Left cardiac atrium (tissue), 4 donors: ENCODE results near the gene CHST6. TPM values are rescaled to one million over a fixed set of nuclear protein-coding genes. Genes with fewer than 3 reads are reported as not detected.
"Not testable (repeated sequence)": the region's sequence is repeated elsewhere in the genome, so short reads cannot be mapped to it uniquely, and the experiment has no call there.

Experiments
- ATAC-seq, 2 donors: fragments of 200-7000 bp; cut with Tn5 transposase; one replicate each; pipeline ENCODE4 v1.9.1; 2020; ENCODE audit warnings: mild to moderate bottlenecking in 2 of 2, moderate library complexity in 2 of 2
- DNase-seq: peaks from one replicate; pipeline ENCODE4 v3.0.0-alpha.2; 2020
- intact Hi-C, 2 donors: fragments of 100-400 bp; cut with DNase I; formaldehyde crosslinking; loops; one replicate each; pipeline versions ENCODE4 v1.14.1 to v1.15.1; 2022 to 2023
- total RNA-seq, 2 donors: library from RNA; stranded (reverse); fragmentation: NEBNext Ultra II Directional; extraction: Animal tissue kit (Norgen Biotek cat#: 25700); gene quantifications; one replicate each; pipeline ENCODE4 v1.2.1, GENCODE V29; 2021
- donor health status: DM: no; HTN: yes; CAD: no.
- donor health status: DM: no; HTN: yes; CAD: no; lungs with severe emphysema.
- donor health status: DM: yes; HTN: yes; CAD: no.
- donor health status: Dilated cardiomyopathy.

Gene CHST6
- total RNA-seq, 2 donors from 2014 or later, result 4.4 to 4.6 TPM

GRCh38 chr16:75479421-75479990 lies 15.7 kb downstream of the CHST6 start:
- no peak for DNase-seq
- intact Hi-C loops, result loop anchor here (10.0 kb wide), 2 partner anchors 65 to 285 kb away; no protein-coding TSS in a partner anchor
- no peak for ATAC-seq

- intact Hi-C loops, result loop anchor here (10.0 kb wide), 2 partner anchors 66 to 286 kb away; no protein-coding TSS in a partner anchor
- ATAC-seq (no peak), DNase-seq (no peak)
These were observed 16.5 kb downstream of the CHST6 start for GRCh38 chr16:75478480-75479345.

- intact Hi-C loops, result loop anchor here (10.0 kb wide), 2 partner anchors 67 to 287 kb away; no protein-coding TSS in a partner anchor
- no peak for ATAC-seq
- DNase-seq, result no peak
These were observed 17.4 kb downstream of the CHST6 start for GRCh38 chr16:75477680-75478473.

GRCh38 chr16:75476817-75477216 lies 18.4 kb downstream of the CHST6 start:
- intact Hi-C loops, result loop anchor here (10.0 kb wide), 2 partner anchors 68 to 288 kb away; no protein-coding TSS in a partner anchor
- ATAC-seq (no peak), DNase-seq (no peak)

GRCh38 chr16:75475420-75475847 lies 19.8 kb downstream of the CHST6 start:
- ATAC-seq, result no peak
- intact Hi-C loops, result loop anchor here (10.0 kb wide), 2 partner anchors 69 to 289 kb away; no protein-coding TSS in a partner anchor
- no peak for DNase-seq

GRCh38 chr16:75472908-75473877 lies 22.0 kb downstream of the CHST6 start:
- no peak for ATAC-seq
- intact Hi-C loops, result loop anchor here (5.0 to 10.0 kb wide), 3 partner anchors 72 to 292 kb away; no protein-coding TSS in a partner anchor
- no peak for DNase-seq

GRCh38 chr16:75471723-75472633 lies 23.3 kb downstream of the CHST6 start:
- ATAC-seq (peak; percentile 93 to 96), DNase-seq (peak; percentile 58)
- intact Hi-C loops, result loop anchor here (5.0 to 10.0 kb wide), 3 partner anchors 73 to 293 kb away; no protein-coding TSS in a partner anchor

- no peak for DNase-seq
- no peak for ATAC-seq
- intact Hi-C loops, result no loop called here
These were observed 28.5 kb downstream of the CHST6 start for GRCh38 chr16:75466760-75467159.

- intact Hi-C loops, result no loop called here
- DNase-seq, result peak; percentile 100
- ATAC-seq, result peak; percentile 98
These were observed 30.9 kb downstream of the CHST6 start, which contains the start of gene TMEM170A for GRCh38 chr16:75464122-75464918. TSS of gene TMEM170A (minus strand) at chr16:75464689. CDS start at chr16:75464600, 89 bp downstream.

- intact Hi-C loops, DNase-seq: not testable (repeated sequence)
- ATAC-seq, result peak; percentile 27 to 49
These were observed 31.7 kb downstream of the CHST6 start for GRCh38 chr16:75463389-75464121.

- no peak for ATAC-seq
- intact Hi-C loops, result no loop called here
These were observed 32.4 kb downstream of the CHST6 start for GRCh38 chr16:75462806-75463205.

GRCh38 chr16:75461575-75461974 lies 33.7 kb downstream of the CHST6 start:
- intact Hi-C loops, result no loop called here
- no peak for ATAC-seq
- no peak for DNase-seq

More at GRCh38 chr16:75462806-75463205, 32.4 kb downstream of the CHST6 start:
- DNase-seq, result no peak

- no peak for DNase-seq
- no peak for ATAC-seq
These were observed 34.8 kb downstream of the CHST6 start for GRCh38 chr16:75460446-75460845.

GRCh38 chr16:75459691-75460090 lies 35.5 kb downstream of the CHST6 start:
- intact Hi-C loops, result no loop called here
- ATAC-seq, result no peak
- no peak for DNase-seq

More at GRCh38 chr16:75460446-75460845, 34.8 kb downstream of the CHST6 start:
- intact Hi-C loops, result no loop called here

- DNase-seq (no peak), ATAC-seq (no peak)
- intact Hi-C loops, result no loop called here
These were observed 36.8 kb downstream of the CHST6 start for GRCh38 chr16:75458439-75458838.
